ENCODE results near the gene CKM. TPM values are rescaled to one million over a fixed set of nuclear protein-coding genes. Genes with fewer than 3 reads are reported as not detected.
A peak's percentile ranks its signal among the peaks of the same experiment; 100 is the strongest.

CKM gene
- total RNA-seq: not detected
- polyA plus RNA-seq (2013, experiment 1 of 2): 0.09 TPM
- 75.8 TPM for polyA plus RNA-seq (2013, experiment 2 of 2)
- total RNA-seq: 0 to 0.16 (median 0) reads per million in 172 experiments

- Mint-ChIP-seq H3K27me3 (peaks cover 29% of the 10 kb centered on the region), H3K36me3 (ENCODE audit: low read depth) (no peaks in the 10 kb centered on the region), H3K9me3 (no peaks in the 10 kb centered on the region), H3K27ac (no peak within 1 kb of the TSS), H3K4me1 (ENCODE audit: low read depth) (no peaks in the 10 kb centered on the region), H3K4me3 (no peak within 1 kb of the TSS)
- DNase-seq (no peak), ATAC-seq (ENCODE audit: poor library complexity) (no peak)
- Histone ChIP-seq H3K27me3 (ENCODE audit: control insufficient read depth in 1 of 2, insufficient read depth in 2 of 2, low read length in 2 of 2) (peaks cover 19 to 47% of the 10 kb centered on the region in 2 experiments), H3K27ac (ENCODE audit: low read depth in 1 of 2, low read length in 2 of 2) (no peak within 1 kb of the TSS), H3K4me1 (ENCODE audit: insufficient read depth, low read length) (peaks cover 6% of the 10 kb centered on the region), H3K4me3 (ENCODE audit: low read length) (no peak within 1 kb of the TSS), H3K9me3 (ENCODE audit: control insufficient read depth in 1 of 2, insufficient read depth in 1 of 2, low read length in 2 of 2) (peaks cover 0 to 11% of the 10 kb centered on the region in 2 experiments), H3K36me3 (ENCODE audit: insufficient read depth, low read length) (no peaks in the 10 kb centered on the region)
- intact Hi-C loops (cut with DNase I, micrococcal nuclease): no loop called here
- ChIA-PET POLR2A (no interaction called here), CTCF (no interaction called here)
- TF ChIP-seq, protein P1, sequence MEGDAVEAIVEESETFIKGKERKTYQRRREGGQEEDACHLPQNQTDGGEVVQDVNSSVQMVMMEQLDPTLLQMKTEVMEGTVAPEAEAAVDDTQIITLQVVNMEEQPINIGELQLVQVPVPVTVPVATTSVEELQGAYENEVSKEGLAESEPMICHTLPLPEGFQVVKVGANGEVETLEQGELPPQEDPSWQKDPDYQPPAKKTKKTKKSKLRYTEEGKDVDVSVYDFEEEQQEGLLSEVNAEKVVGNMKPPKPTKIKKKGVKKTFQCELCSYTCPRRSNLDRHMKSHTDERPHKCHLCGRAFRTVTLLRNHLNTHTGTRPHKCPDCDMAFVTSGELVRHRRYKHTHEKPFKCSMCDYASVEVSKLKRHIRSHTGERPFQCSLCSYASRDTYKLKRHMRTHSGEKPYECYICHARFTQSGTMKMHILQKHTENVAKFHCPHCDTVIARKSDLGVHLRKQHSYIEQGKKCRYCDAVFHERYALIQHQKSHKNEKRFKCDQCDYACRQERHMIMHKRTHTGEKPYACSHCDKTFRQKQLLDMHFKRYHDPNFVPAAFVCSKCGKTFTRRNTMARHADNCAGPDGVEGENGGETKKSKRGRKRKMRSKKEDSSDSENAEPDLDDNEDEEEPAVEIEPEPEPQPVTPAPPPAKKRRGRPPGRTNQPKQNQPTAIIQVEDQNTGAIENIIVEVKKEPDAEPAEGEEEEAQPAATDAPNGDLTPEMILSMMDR (IDR thresholded peaks at IDR 0.05): no peak
These were observed at the start of gene CKM for GRCh38 chr19:45322744-45323281. CKM (minus strand) TSS chr19:45322875; CDS start chr19:45319713, 3,162 bp downstream.

DNA sequence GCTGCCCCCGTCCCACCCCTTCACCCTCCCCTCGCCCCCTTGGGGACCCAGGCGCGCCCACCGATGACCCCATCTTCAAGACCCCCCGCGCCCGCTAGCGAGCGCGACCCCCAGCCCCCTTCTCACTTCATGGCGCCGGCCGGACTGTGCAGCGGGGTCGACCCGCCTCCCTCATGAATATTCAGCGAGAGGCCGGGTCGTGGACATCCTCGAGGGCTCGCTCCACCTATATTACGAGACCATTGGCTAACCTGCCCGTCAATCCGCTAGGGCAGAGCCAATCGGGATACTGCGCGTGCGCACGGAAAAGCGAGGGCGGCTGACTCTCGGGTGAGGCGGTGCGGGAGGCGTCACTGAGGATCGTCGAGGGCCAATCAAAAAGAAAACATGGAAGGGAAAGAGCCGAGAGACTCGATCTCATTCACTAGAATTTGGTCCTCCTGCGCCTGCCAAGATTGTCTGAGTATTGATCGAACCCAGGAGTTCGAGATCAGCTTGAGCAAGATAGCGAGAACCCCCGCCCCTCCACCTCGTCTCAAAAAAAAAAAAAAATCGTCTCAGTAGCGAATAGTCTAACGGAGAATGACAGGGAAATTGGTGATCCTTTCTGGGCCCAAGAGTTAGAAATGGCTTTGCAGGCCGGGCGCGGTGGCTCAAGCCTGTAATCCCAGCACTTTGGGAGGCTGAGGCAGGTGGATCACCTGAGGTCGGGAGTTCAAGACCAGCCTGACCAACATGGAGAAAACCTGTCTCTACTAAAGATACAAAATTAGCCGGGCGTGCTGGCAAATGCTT, 47.9 kb upstream of the CKM start, which contains the start of gene ERCC2:
ERCC2 (minus strand) TSS at position 164 of the 795 bp plus-strand sequence; CDS start at position 131, 33 bp downstream.
- peak; percentile 99 for ATAC-seq (ENCODE audit: poor library complexity)

DNA sequence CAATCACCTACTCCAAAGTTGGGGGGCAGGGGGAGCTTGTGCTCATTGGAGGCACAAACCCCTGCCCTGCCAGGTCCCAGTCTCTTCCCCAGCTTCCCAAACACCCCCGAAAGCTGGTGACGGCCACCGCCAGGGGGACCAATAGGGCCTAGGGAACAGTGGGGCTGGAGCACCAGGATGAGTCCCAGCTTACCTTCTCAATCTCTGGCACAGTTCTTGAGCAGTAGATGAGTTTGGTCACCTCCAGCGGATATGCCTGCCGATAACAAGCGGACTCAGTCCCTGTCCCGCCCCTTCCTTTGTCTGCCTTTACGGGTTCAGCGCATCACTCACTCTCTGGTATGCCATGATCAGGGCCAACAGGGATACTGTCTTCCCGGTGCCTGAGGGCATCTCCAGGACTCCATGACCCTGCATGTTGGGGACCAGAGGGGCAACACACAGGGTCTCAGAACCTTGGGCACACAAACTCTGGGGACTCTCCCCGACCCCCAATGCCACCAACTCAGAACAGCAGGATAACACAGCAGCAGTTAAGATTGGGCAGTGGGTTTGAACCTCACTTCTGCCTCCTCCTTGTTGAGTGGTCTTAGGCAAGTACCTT, 46.2 kb upstream of the CKM start:
- ChIA-PET POLR2A (no interaction called here), CTCF (no interaction called here)
- Mint-ChIP-seq H3K9me3 (no peaks in the 10 kb centered on the region), H3K4me1 (ENCODE audit: low read depth) (peaks cover 7% of the 10 kb centered on the region), H3K4me3 (peak overlapping the region; percentile 78), H3K27me3 (no peaks in the 10 kb centered on the region), H3K36me3 (ENCODE audit: low read depth) (no peaks in the 10 kb centered on the region), H3K27ac (no peak overlapping the region)
- no peak overlapping the region for H3K4me3 ChIP-seq (ENCODE audit: low read length)
- peaks cover 26% of the 10 kb centered on the region for H3K4me1 ChIP-seq (ENCODE audit: insufficient read depth, low read length)
- no peaks in the 10 kb centered on the region for H3K27me3 ChIP-seq (ENCODE audit: control insufficient read depth in 1 of 2, insufficient read depth in 2 of 2, low read length in 2 of 2)
- intact Hi-C loops (cut with DNase I, micrococcal nuclease): no loop called here
- no peaks in the 10 kb centered on the region for H3K9me3 ChIP-seq (ENCODE audit: control insufficient read depth in 1 of 2, insufficient read depth in 1 of 2, low read length in 2 of 2)
- no peak overlapping the region for H3K27ac ChIP-seq (ENCODE audit: low read depth in 1 of 2, low read length in 2 of 2)
- TF ChIP-seq, protein P1 (IDR thresholded peaks at IDR 0.05): no peak
- no peak for ATAC-seq (ENCODE audit: poor library complexity)
- peak in 1 of 14 experiments; percentile 20 for DNase-seq
- H3K36me3 ChIP-seq (ENCODE audit: insufficient read depth, low read length): peaks cover 4% of the 10 kb centered on the region

More for the DNA sequence above, 47.9 kb upstream of the CKM start, which contains the start of gene ERCC2:
- TF ChIP-seq, protein P1 (IDR thresholded peaks at IDR 0.05): no peak
- Histone ChIP-seq H3K36me3 (ENCODE audit: insufficient read depth, low read length) (no peaks in the 10 kb centered on the region), H3K4me3 (ENCODE audit: low read length) (peak within 1 kb of the TSS; percentile 92), H3K27ac (ENCODE audit: low read depth in 1 of 2, low read length in 2 of 2) (peak within 1 kb of the TSS in 1 of 2 donors; percentile 78), H3K4me1 (ENCODE audit: insufficient read depth, low read length) (peaks cover 26% of the 10 kb centered on the region), H3K27me3 (ENCODE audit: control insufficient read depth in 1 of 2, insufficient read depth in 2 of 2, low read length in 2 of 2) (no peaks in the 10 kb centered on the region), H3K9me3 (ENCODE audit: control insufficient read depth in 1 of 2, insufficient read depth in 1 of 2, low read length in 2 of 2) (no peaks in the 10 kb centered on the region)
- Mint-ChIP-seq H3K4me3 (peak within 1 kb of the TSS; percentile 88), H3K9me3 (no peaks in the 10 kb centered on the region), H3K36me3 (ENCODE audit: low read depth) (no peaks in the 10 kb centered on the region), H3K4me1 (ENCODE audit: low read depth) (peaks cover 7% of the 10 kb centered on the region), H3K27me3 (no peaks in the 10 kb centered on the region), H3K27ac (peak within 1 kb of the TSS; percentile 88)
- intact Hi-C loops (cut with DNase I, micrococcal nuclease): loop anchor here (1.0 to 2.0 kb wide), 3 partner anchors 36 to 192 kb away; partner anchors contain the start of genes POLR1G (in 2 of the 2), BLOC1S3 (in 1 of the 2) and TRAPPC6A (in 1 of the 2)
- ChIA-PET POLR2A (interaction anchor here (1.0 to 1.2 kb wide), 2 partner anchors 23 to 97 kb away, joined by 3 to 4 read pairs; partner anchors contain the start of gene FOSB), CTCF (interaction anchor here (0.6 to 1.1 kb wide), 3 partner anchors 32 to 115 kb away, joined by 3 to 4 read pairs (median 4); no protein-coding TSS in a partner anchor)
- DNase-seq: peak; percentile 99 to 100 (median 99)

Measured in CD4-positive, alpha-beta T cell (primary cell).